PC-3 (cell line): ENCODE measurements around the gene ST6GALNAC2. TPM values are rescaled to one million over a fixed set of nuclear protein-coding genes. Genes with fewer than 3 reads are reported as not detected.

Source experiments
- ATAC-seq: fragments of 200-7000 bp; cut with Tn5 transposase; 2 replicates; pipeline ENCODE4 v1.9.1; 2020; ENCODE audit warnings: mild to moderate bottlenecking, moderate library complexity
- BruUV-seq: library from RNA; stranded (reverse); fragments of 400-500 nt; replicated peaks from 2 replicates; lab custom pipeline; 2021; lab: Mats Ljungman, UMichigan
- CTCF ChIA-PET: fragments of 300-600 bp; sonication (Branson Sonifier 250); formaldehyde crosslinking; loops from one replicate; lab custom pipeline; 2022; ENCODE audit warnings: antibody characterized with exemption; lab: Charles Lee
- POLR2A ChIA-PET: fragments of 300-600 bp; sonication (Branson Sonifier 250); formaldehyde crosslinking; loops from one replicate; lab custom pipeline; 2022; ENCODE audit warnings: antibody characterized with exemption; ENCODE audit not compliant: unreplicated experiment; lab: Charles Lee
- DNase-seq: peaks from one replicate; pipeline ENCODE4 v3.0.0-alpha.2; 2015
- H2AFZ ChIP-seq: fragments of 300-600 bp; sonication (generic); 2 replicates; pipeline ENCODE4 v1.6.0; 2016; ENCODE audit warnings: antibody characterized with exemption, low read length
- H3F3A ChIP-seq: fragments of 300-600 bp; sonication (generic); one replicate; pipeline ENCODE4 v1.6.0; 2017; ENCODE audit warnings: antibody characterized with exemption, low read length, control low read depth, mild to moderate bottlenecking; ENCODE audit not compliant: unreplicated experiment
- H3K27ac ChIP-seq: fragments of 300-600 bp; sonication (generic); 2 replicates; pipeline ENCODE4 v1.5.1; 2016; ENCODE audit warnings: mild to moderate bottlenecking, low read length
- H3K27me3 ChIP-seq: fragments of 300-600 bp; sonication (generic); 2 replicates; pipeline ENCODE4 v1.6.1; 2016; ENCODE audit warnings: low read length, mixed read lengths
- H3K36me3 ChIP-seq: fragments of 300-600 bp; sonication (generic); 2 replicates; pipeline ENCODE4 v1.6.1; 2016; ENCODE audit warnings: low read depth, mixed run types, low read length, mixed read lengths
- H3K4me1 ChIP-seq: fragments of 300-600 bp; sonication (generic); 2 replicates; pipeline ENCODE4 v1.5.1; 2016; ENCODE audit warnings: low read length; ENCODE audit not compliant: insufficient read depth
- H3K4me2 ChIP-seq: fragments of 300-600 bp; sonication (generic); 2 replicates; pipeline ENCODE4 v1.6.0; 2016; ENCODE audit warnings: low read length
- H3K4me3 ChIP-seq: fragments of 300-600 bp; sonication (generic); 2 replicates; pipeline ENCODE4 v1.5.1; 2016; ENCODE audit warnings: mild to moderate bottlenecking, low read length, mixed read lengths
- H3K79me2 ChIP-seq: fragments of 300-600 bp; sonication (generic); 2 replicates; pipeline ENCODE4 v1.6.1; 2017; ENCODE audit warnings: low read length, mixed read lengths
- H3K9ac ChIP-seq: fragments of 300-600 bp; sonication (generic); 2 replicates; pipeline ENCODE4 v1.6.0; 2016; ENCODE audit warnings: mild to moderate bottlenecking, low read length
- H3K9me2 ChIP-seq: fragments of 300-600 bp; sonication (generic); replicated peaks from 2 replicates; pipeline ENCODE4 v1.6.1; 2016; ENCODE audit warnings: mixed run types, low read length, mixed read lengths
- H3K9me3 ChIP-seq: fragments of 300-600 bp; sonication (generic); 2 replicates; pipeline ENCODE4 v1.6.1; 2016; ENCODE audit warnings: low read length, mixed read lengths
- H4K20me1 ChIP-seq: fragments of 300-600 bp; sonication (generic); 2 replicates; pipeline ENCODE4 v1.6.1; 2016; ENCODE audit warnings: low read length, mixed read lengths
- EZH2 ChIP-seq: fragments of 300-600 bp; sonication (generic); IDR thresholded peaks from one replicate; pipeline ENCODE4 v1.6.1; 2017; ENCODE audit warnings: antibody characterized with exemption, mild to moderate bottlenecking, low read length; ENCODE audit not compliant: unreplicated experiment
- EZH2phosphoT487 ChIP-seq: fragments of 300-600 bp; sonication (generic); IDR thresholded peaks from 2 replicates; pipeline ENCODE4 v1.6.1; 2018; ENCODE audit warnings: mild to moderate bottlenecking, antibody characterized with exemption, low read length, borderline replicate concordance
- intact Hi-C: fragments of 100-400 bp; cut with micrococcal nuclease; formaldehyde crosslinking; loops from 2 replicates; pipeline ENCODE4 v1.9.0; 2023
- total RNA-seq: library from RNA; depleted of rRNA; stranded (reverse); fragments of >200 nt; gene quantifications from 2 replicates; pipeline ENCODE4 v1.2.3, GENCODE V29; 2014
- TF ChIP-seq, protein P1 (sequence below): fragments of 300-600 bp; sonication (generic); conservative IDR thresholded peaks from 2 replicates; pipeline ENCODE4 v1.5.1; 2017; ENCODE audit warnings: antibody characterized with exemption, low read depth, mild to moderate bottlenecking, low read length

The ST6GALNAC2 gene
- total RNA-seq, 1 experiment from 2014 or later, result 1.0 TPM

DNA sequence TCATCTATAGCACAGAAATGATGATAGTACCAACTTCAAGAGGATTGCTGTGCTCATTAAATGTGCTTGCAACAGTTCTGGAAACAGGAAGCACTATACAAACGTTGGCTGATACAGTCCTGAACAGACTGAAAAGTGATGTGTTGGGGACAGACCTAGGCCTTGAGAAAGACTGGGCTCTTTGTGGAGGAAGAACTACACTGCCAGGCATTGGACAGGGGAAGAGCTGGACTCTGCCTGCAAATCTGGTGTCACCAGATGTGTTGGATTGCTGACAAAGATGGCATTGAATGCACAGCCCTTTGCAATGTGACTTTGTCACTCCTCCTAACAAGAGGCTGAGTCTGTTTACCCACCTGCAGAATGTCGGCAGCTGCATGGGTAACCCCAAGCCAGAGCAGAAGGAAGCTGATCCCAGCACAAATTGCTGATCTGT lies 12.4 kb upstream of the ST6GALNAC2 start:
- H3K27me3 ChIP-seq, result no peaks in the 10 kb centered on the region
- TF ChIP-seq, protein P1, sequence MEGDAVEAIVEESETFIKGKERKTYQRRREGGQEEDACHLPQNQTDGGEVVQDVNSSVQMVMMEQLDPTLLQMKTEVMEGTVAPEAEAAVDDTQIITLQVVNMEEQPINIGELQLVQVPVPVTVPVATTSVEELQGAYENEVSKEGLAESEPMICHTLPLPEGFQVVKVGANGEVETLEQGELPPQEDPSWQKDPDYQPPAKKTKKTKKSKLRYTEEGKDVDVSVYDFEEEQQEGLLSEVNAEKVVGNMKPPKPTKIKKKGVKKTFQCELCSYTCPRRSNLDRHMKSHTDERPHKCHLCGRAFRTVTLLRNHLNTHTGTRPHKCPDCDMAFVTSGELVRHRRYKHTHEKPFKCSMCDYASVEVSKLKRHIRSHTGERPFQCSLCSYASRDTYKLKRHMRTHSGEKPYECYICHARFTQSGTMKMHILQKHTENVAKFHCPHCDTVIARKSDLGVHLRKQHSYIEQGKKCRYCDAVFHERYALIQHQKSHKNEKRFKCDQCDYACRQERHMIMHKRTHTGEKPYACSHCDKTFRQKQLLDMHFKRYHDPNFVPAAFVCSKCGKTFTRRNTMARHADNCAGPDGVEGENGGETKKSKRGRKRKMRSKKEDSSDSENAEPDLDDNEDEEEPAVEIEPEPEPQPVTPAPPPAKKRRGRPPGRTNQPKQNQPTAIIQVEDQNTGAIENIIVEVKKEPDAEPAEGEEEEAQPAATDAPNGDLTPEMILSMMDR, result no peak
- TF ChIP-seq EZH2phosphoT487 (no peak), EZH2 (no peak)
- no peak overlapping the region for H3K9ac ChIP-seq
- intact Hi-C loops, result no loop called here
- no peaks in the 10 kb centered on the region for H3K9me3 ChIP-seq
- H2AFZ ChIP-seq, result no peak overlapping the region
- no peaks in the 10 kb centered on the region for H4K20me1 ChIP-seq
- CTCF ChIA-PET, result interaction anchor here (1.0 kb wide), 1 partner anchor 26 kb away, joined by 7 read pairs; no protein-coding TSS in a partner anchor
- H3K9me2 ChIP-seq, result no peaks in the 10 kb centered on the region
- no peaks in the 10 kb centered on the region for H3F3A ChIP-seq
- no peak overlapping the region for H3K4me3 ChIP-seq
- no peak for ATAC-seq
- peaks cover 50% of the 10 kb centered on the region for H3K4me1 ChIP-seq
- POLR2A ChIA-PET, result no interaction called here
- H3K79me2 ChIP-seq, result no peaks in the 10 kb centered on the region
- no peak overlapping the region; the same call in 1 of the 2 replicates for H3K27ac ChIP-seq
- peak; percentile 19 for DNase-seq
- BruUV-seq, result no TSS peak
- H3K36me3 ChIP-seq, result no peaks in the 10 kb centered on the region
- no peak overlapping the region for H3K4me2 ChIP-seq

DNA sequence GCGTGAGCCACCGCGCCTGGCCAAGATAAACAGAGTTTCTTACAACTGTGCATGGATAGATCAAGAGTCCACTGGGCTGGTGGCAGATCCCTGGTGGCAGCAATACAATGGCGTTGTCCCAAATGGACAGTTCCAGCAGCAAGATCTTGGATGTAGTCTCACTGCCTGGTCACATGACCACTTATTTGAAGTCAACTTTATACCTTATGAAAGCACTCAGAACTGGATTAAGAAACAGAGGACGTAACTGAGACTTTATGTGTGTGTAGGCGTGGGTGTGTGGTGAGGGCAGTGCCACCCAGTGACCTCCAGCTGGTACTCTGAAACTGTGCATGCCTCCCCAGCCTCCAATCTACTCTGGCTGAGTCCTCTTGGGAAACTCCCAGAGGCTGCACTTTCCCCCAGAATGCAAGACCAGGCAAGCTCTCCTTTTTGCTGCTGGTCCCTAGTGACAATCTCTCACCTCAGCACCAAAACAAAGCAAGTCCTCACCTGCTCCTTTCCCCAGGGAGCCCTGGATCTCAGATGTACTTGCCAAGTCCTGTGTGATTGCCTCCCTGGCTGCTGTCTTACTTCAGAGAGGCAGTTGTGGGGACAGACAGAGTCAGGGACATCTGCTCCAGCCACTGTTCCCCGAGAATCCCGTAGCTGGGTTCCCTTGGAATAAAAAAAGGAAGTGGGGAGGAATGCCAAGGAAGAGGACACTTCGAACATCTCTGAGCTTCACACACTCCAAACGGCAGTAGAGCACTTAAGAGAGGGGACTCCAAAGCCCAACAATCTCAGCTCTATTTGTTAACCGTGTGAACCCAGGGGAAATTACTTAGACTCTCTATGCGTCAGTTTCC lies 11.7 kb upstream of the ST6GALNAC2 start:
- no peaks in the 10 kb centered on the region for H3K27me3 ChIP-seq
- BruUV-seq, result no TSS peak
- DNase-seq (peak; percentile 42), ATAC-seq (no peak)
- peak overlapping the region; percentile 16; the same call in 1 of the 2 replicates for H3K27ac ChIP-seq
- ChIA-PET POLR2A (no interaction called here), CTCF (no interaction called here)
- intact Hi-C loops, result no loop called here
- no peaks in the 10 kb centered on the region for H3K79me2 ChIP-seq
- no peaks in the 10 kb centered on the region for H3F3A ChIP-seq
- H3K4me1 ChIP-seq, result peaks cover 51% of the 10 kb centered on the region
- no peaks in the 10 kb centered on the region for H3K36me3 ChIP-seq
- H3K4me3 ChIP-seq, result no peak overlapping the region
- H3K9me2 ChIP-seq, result no peaks in the 10 kb centered on the region
- no peaks in the 10 kb centered on the region for H4K20me1 ChIP-seq
- no peaks in the 10 kb centered on the region for H3K9me3 ChIP-seq
- H2AFZ ChIP-seq, result no peak overlapping the region
- H3K4me2 ChIP-seq, result no peak overlapping the region
- H3K9ac ChIP-seq, result no peak overlapping the region
- no peak for TF ChIP-seq EZH2
- TF ChIP-seq EZH2phosphoT487, result no peak
- TF ChIP-seq, protein P1, result no peak

DNA sequence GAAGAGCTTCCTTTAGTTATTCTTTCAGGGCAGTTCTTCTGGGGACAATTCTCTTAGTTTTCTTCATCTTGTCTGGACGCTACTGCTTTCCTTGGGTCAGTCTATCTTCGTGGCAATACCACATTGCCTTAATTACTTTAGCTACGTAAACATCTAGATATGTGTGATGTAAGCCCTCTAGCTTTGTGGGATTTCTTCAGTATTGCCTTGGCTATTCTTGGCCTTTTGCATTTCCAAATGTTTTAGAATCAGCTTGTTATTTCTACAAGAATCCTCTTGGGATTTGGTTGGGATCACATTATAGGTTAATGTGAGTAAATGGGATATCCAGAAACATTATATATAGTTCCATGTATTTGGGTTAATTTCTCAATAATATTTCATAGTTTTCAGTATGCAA lies 9.0 kb upstream of the ST6GALNAC2 start:
- intact Hi-C loops, result no loop called here
- ATAC-seq, result no peak
- Histone ChIP-seq H3K9me3 (no peaks in the 10 kb centered on the region), H3K9ac (no peak overlapping the region), H3K4me2 (no peak overlapping the region), H3F3A (no peaks in the 10 kb centered on the region), H4K20me1 (no peaks in the 10 kb centered on the region), H3K79me2 (no peaks in the 10 kb centered on the region), H3K4me3 (no peak overlapping the region), H3K4me1 (peaks cover 34% of the 10 kb centered on the region), H2AFZ (no peak overlapping the region), H3K36me3 (no peaks in the 10 kb centered on the region), H3K9me2 (no peaks in the 10 kb centered on the region), H3K27ac (no peak overlapping the region), H3K27me3 (no peaks in the 10 kb centered on the region)
- TF ChIP-seq, protein P1, result no peak
- TF ChIP-seq EZH2phosphoT487 (no peak), EZH2 (no peak)
- POLR2A ChIA-PET, result interaction anchor here (0.6 kb wide), 1 partner anchor 32 kb away, joined by 12 read pairs; no protein-coding TSS in a partner anchor
- CTCF ChIA-PET, result interaction anchor here (0.6 kb wide), 2 partner anchors 16 to 78 kb away, joined by 3 read pairs; no protein-coding TSS in a partner anchor
- no TSS peak for BruUV-seq
- no peak for DNase-seq
